ENCODE results near the gene CHI3L1.

Gene CHI3L1

GRCh38 chr1:203150511-203151297 is 35.8 kb downstream of the CHI3L1 start:
- H3K9ac ChIP-seq (ENCODE audit: low read length) = no peak overlapping the region
- H3K4me3 ChIP-seq (ENCODE audit: low read length) = no peak overlapping the region
- H3K4me1 ChIP-seq (ENCODE audit: control insufficient read depth, insufficient read depth, low read length) = no peaks in the 10 kb centered on the region

GRCh38 chr1:203149188-203149840 is 37.2 kb downstream of the CHI3L1 start:
- Histone ChIP-seq H3K9ac (ENCODE audit: low read length) (no peak overlapping the region), H3K9me3 (ENCODE audit: control insufficient read depth, low read length) (no peaks in the 10 kb centered on the region), H3K27me3 (ENCODE audit: control insufficient read depth, insufficient read depth, low read length) (peaks cover 6% of the 10 kb centered on the region), H3K4me1 (ENCODE audit: control insufficient read depth, insufficient read depth, low read length) (no peaks in the 10 kb centered on the region), H3K36me3 (ENCODE audit: control insufficient read depth, insufficient read depth, low read length) (no peaks in the 10 kb centered on the region), H3K4me3 (ENCODE audit: low read length) (no peak overlapping the region)

More at GRCh38 chr1:203150511-203151297, 35.8 kb downstream of the CHI3L1 start:
- peaks cover 6% of the 10 kb centered on the region for H3K27me3 ChIP-seq (ENCODE audit: control insufficient read depth, insufficient read depth, low read length)
- H3K9me3 ChIP-seq (ENCODE audit: control insufficient read depth, low read length) = no peaks in the 10 kb centered on the region
- H3K36me3 ChIP-seq (ENCODE audit: control insufficient read depth, insufficient read depth, low read length) = no peaks in the 10 kb centered on the region

- Histone ChIP-seq H3K27me3 (ENCODE audit: control insufficient read depth, insufficient read depth, low read length) (peaks cover 6% of the 10 kb centered on the region), H3K4me1 (ENCODE audit: control insufficient read depth, insufficient read depth, low read length) (no peaks in the 10 kb centered on the region), H3K9me3 (ENCODE audit: control insufficient read depth, low read length) (no peaks in the 10 kb centered on the region), H3K36me3 (ENCODE audit: control insufficient read depth, insufficient read depth, low read length) (no peaks in the 10 kb centered on the region), H3K9ac (ENCODE audit: low read length) (no peak overlapping the region), H3K4me3 (ENCODE audit: low read length) (no peak overlapping the region)
Observed at GRCh38 chr1:203148579-203148978, 37.9 kb downstream of the CHI3L1 start.

GRCh38 chr1:203148127-203148526 is 38.4 kb downstream of the CHI3L1 start:
- H3K4me3 ChIP-seq (ENCODE audit: low read length) = no peak overlapping the region
- peaks cover 6% of the 10 kb centered on the region for H3K27me3 ChIP-seq (ENCODE audit: control insufficient read depth, insufficient read depth, low read length)
- no peak overlapping the region for H3K9ac ChIP-seq (ENCODE audit: low read length)
- H3K4me1 ChIP-seq (ENCODE audit: control insufficient read depth, insufficient read depth, low read length) = no peaks in the 10 kb centered on the region
- no peaks in the 10 kb centered on the region for H3K9me3 ChIP-seq (ENCODE audit: control insufficient read depth, low read length)
- H3K36me3 ChIP-seq (ENCODE audit: control insufficient read depth, insufficient read depth, low read length) = no peaks in the 10 kb centered on the region

- Histone ChIP-seq H3K36me3 (ENCODE audit: control insufficient read depth, insufficient read depth, low read length) (no peaks in the 10 kb centered on the region), H3K9ac (ENCODE audit: low read length) (no peak overlapping the region), H3K4me1 (ENCODE audit: control insufficient read depth, insufficient read depth, low read length) (no peaks in the 10 kb centered on the region), H3K9me3 (ENCODE audit: control insufficient read depth, low read length) (no peaks in the 10 kb centered on the region), H3K27me3 (ENCODE audit: control insufficient read depth, insufficient read depth, low read length) (peaks cover 6% of the 10 kb centered on the region), H3K4me3 (ENCODE audit: low read length) (no peak overlapping the region)
Observed at GRCh38 chr1:203147376-203147775, 39.1 kb downstream of the CHI3L1 start.

- Histone ChIP-seq H3K9me3 (ENCODE audit: control insufficient read depth, low read length) (no peaks in the 10 kb centered on the region), H3K9ac (ENCODE audit: low read length) (no peak overlapping the region), H3K4me1 (ENCODE audit: control insufficient read depth, insufficient read depth, low read length) (no peaks in the 10 kb centered on the region), H3K27me3 (ENCODE audit: control insufficient read depth, insufficient read depth, low read length) (peaks cover 6% of the 10 kb centered on the region), H3K36me3 (ENCODE audit: control insufficient read depth, insufficient read depth, low read length) (no peaks in the 10 kb centered on the region), H3K4me3 (ENCODE audit: low read length) (no peak overlapping the region)
Observed at GRCh38 chr1:203146537-203146936, 40.0 kb downstream of the CHI3L1 start.

GRCh38 chr1:203146042-203146369 is 40.5 kb downstream of the CHI3L1 start:
- Histone ChIP-seq H3K4me1 (ENCODE audit: control insufficient read depth, insufficient read depth, low read length) (no peaks in the 10 kb centered on the region), H3K9me3 (ENCODE audit: control insufficient read depth, low read length) (no peaks in the 10 kb centered on the region), H3K27me3 (ENCODE audit: control insufficient read depth, insufficient read depth, low read length) (peaks cover 6% of the 10 kb centered on the region), H3K9ac (ENCODE audit: low read length) (no peak overlapping the region), H3K36me3 (ENCODE audit: control insufficient read depth, insufficient read depth, low read length) (no peaks in the 10 kb centered on the region), H3K4me3 (ENCODE audit: low read length) (no peak overlapping the region)

GRCh38 chr1:203145321-203146041 is 41.0 kb downstream of the CHI3L1 start:
- H3K4me1 ChIP-seq (ENCODE audit: control insufficient read depth, insufficient read depth, low read length) = no peaks in the 10 kb centered on the region
- H3K9ac ChIP-seq (ENCODE audit: low read length) = no peak overlapping the region
- no peak overlapping the region for H3K4me3 ChIP-seq (ENCODE audit: low read length)
- no peaks in the 10 kb centered on the region for H3K36me3 ChIP-seq (ENCODE audit: control insufficient read depth, insufficient read depth, low read length)
- peaks cover 5% of the 10 kb centered on the region for H3K27me3 ChIP-seq (ENCODE audit: control insufficient read depth, insufficient read depth, low read length)
- no peaks in the 10 kb centered on the region for H3K9me3 ChIP-seq (ENCODE audit: control insufficient read depth, low read length)

GRCh38 chr1:203144661-203145060 is 41.8 kb downstream of the CHI3L1 start:
- Histone ChIP-seq H3K27me3 (ENCODE audit: control insufficient read depth, insufficient read depth, low read length) (no peaks in the 10 kb centered on the region), H3K36me3 (ENCODE audit: control insufficient read depth, insufficient read depth, low read length) (no peaks in the 10 kb centered on the region), H3K9ac (ENCODE audit: low read length) (no peak overlapping the region), H3K9me3 (ENCODE audit: control insufficient read depth, low read length) (no peaks in the 10 kb centered on the region), H3K4me1 (ENCODE audit: control insufficient read depth, insufficient read depth, low read length) (no peaks in the 10 kb centered on the region), H3K4me3 (ENCODE audit: low read length) (no peak overlapping the region)

GRCh38 chr1:203143641-203144040 is 42.9 kb downstream of the CHI3L1 start:
- Histone ChIP-seq H3K9me3 (ENCODE audit: control insufficient read depth, low read length) (no peaks in the 10 kb centered on the region), H3K9ac (ENCODE audit: low read length) (no peak overlapping the region), H3K27me3 (ENCODE audit: control insufficient read depth, insufficient read depth, low read length) (no peaks in the 10 kb centered on the region), H3K36me3 (ENCODE audit: control insufficient read depth, insufficient read depth, low read length) (no peaks in the 10 kb centered on the region), H3K4me1 (ENCODE audit: control insufficient read depth, insufficient read depth, low read length) (no peaks in the 10 kb centered on the region), H3K4me3 (ENCODE audit: low read length) (no peak overlapping the region)

- no peaks in the 10 kb centered on the region for H3K4me1 ChIP-seq (ENCODE audit: control insufficient read depth, insufficient read depth, low read length)
- no peaks in the 10 kb centered on the region for H3K36me3 ChIP-seq (ENCODE audit: control insufficient read depth, insufficient read depth, low read length)
- no peaks in the 10 kb centered on the region for H3K9me3 ChIP-seq (ENCODE audit: control insufficient read depth, low read length)
- H3K4me3 ChIP-seq (ENCODE audit: low read length) = no peak overlapping the region
- no peaks in the 10 kb centered on the region for H3K27me3 ChIP-seq (ENCODE audit: control insufficient read depth, insufficient read depth, low read length)
- no peak overlapping the region for H3K9ac ChIP-seq (ENCODE audit: low read length)
Observed at GRCh38 chr1:203142684-203143408, 43.7 kb downstream of the CHI3L1 start.

GRCh38 chr1:203142124-203142523 is 44.4 kb downstream of the CHI3L1 start:
- Histone ChIP-seq H3K4me1 (ENCODE audit: control insufficient read depth, insufficient read depth, low read length) (no peaks in the 10 kb centered on the region), H3K4me3 (ENCODE audit: low read length) (no peak overlapping the region), H3K36me3 (ENCODE audit: control insufficient read depth, insufficient read depth, low read length) (no peaks in the 10 kb centered on the region), H3K27me3 (ENCODE audit: control insufficient read depth, insufficient read depth, low read length) (no peaks in the 10 kb centered on the region), H3K9ac (ENCODE audit: low read length) (no peak overlapping the region), H3K9me3 (ENCODE audit: control insufficient read depth, low read length) (no peaks in the 10 kb centered on the region)

All from mucosa of stomach (tissue), 1 donor.